Gastroesophageal sphincter (tissue), 3 donors: ENCODE data around the gene SLC39A5.

Experiments used
- CTCF ChIP-seq, 4 experiments: fragments of 200-600 bp in 2 of 4; fragments of 450-650 bp in 2 of 4; sonication (generic) in 1 of 4; IDR thresholded peaks; one replicate each; pipeline ENCODE4 v1.5.1; 2017 to 2019; ENCODE audit warnings: antibody characterized with exemption in 4 of 4, mild to moderate bottlenecking in 2 of 4, moderate library complexity in 2 of 4
- POLR2A ChIP-seq, 2 donors: fragments of 450-650 bp; IDR thresholded peaks; one replicate each; pipeline ENCODE4 v1.6.1; 2017; ENCODE audit warnings: antibody characterized with exemption in 2 of 2, mild to moderate bottlenecking in 2 of 2, moderate library complexity in 1 of 2
- POLR2AphosphoS5 ChIP-seq: sonication (generic); formaldehyde crosslinking; IDR thresholded peaks from one replicate; pipeline ENCODE4 v1.6.1; 2017; ENCODE audit warnings: antibody characterized with exemption

GRCh38 chr12:56278905-56279304, 49.1 kb downstream of the SLC39A5 start:
- TF ChIP-seq CTCF (IDR thresholded peaks at IDR 0.05) (no peak), POLR2A (IDR thresholded peaks at IDR 0.05) (no peak), POLR2AphosphoS5 (no peak)
